22Rv1 (cell line): ENCODE data around the gene KCNJ9.

Experiments used
- CTCF ChIP-seq: fragments of 450-650 bp; IDR thresholded peaks from 2 replicates; pipeline ENCODE4 v1.5.1; 2017; ENCODE audit warnings: mild to moderate bottlenecking
- ZFX ChIP-seq: fragments of 450-650 bp; IDR thresholded peaks from 2 replicates; pipeline ENCODE4 v1.6.1; 2017; ENCODE audit warnings: antibody characterized with exemption, borderline replicate concordance

- TF ChIP-seq CTCF (no peak), ZFX (no peak)
Measured at GRCh38 chr1:160052936-160053335, 28.4 kb upstream of the KCNJ9 start.
